Measurements from ENCODE around the gene NR5A2.

The NR5A2 gene

DNA sequence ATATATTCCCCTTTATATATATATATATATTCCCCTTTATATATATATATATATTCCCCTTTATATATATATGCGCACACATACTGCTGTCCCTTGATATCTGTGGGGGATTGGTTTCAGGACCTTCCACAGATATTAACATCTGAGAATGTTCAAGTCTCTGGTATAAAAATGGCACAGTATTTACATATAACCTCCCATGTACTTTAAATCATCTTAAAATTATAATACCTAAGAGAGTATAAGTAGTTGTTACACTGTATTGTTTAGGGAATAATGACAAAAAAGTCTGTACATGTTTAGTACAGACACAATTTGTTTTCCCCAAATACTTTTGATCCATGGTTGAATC is 45.8 kb downstream of the NR5A2 start:
- H3K27ac ChIP-seq = no peak overlapping the region
- TF ChIP-seq, protein P1, sequence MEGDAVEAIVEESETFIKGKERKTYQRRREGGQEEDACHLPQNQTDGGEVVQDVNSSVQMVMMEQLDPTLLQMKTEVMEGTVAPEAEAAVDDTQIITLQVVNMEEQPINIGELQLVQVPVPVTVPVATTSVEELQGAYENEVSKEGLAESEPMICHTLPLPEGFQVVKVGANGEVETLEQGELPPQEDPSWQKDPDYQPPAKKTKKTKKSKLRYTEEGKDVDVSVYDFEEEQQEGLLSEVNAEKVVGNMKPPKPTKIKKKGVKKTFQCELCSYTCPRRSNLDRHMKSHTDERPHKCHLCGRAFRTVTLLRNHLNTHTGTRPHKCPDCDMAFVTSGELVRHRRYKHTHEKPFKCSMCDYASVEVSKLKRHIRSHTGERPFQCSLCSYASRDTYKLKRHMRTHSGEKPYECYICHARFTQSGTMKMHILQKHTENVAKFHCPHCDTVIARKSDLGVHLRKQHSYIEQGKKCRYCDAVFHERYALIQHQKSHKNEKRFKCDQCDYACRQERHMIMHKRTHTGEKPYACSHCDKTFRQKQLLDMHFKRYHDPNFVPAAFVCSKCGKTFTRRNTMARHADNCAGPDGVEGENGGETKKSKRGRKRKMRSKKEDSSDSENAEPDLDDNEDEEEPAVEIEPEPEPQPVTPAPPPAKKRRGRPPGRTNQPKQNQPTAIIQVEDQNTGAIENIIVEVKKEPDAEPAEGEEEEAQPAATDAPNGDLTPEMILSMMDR (conservative IDR thresholded peaks at IDR 0.05) = no peak

GRCh38 chr1:200075522-200075921 is 48.0 kb downstream of the NR5A2 start:
- TF ChIP-seq, protein P1 (conservative IDR thresholded peaks at IDR 0.05) = no peak
- no peak overlapping the region for H3K27ac ChIP-seq

GRCh38 chr1:200075938-200076546 is 48.5 kb downstream of the NR5A2 start:
- TF ChIP-seq, protein P1 (conservative IDR thresholded peaks at IDR 0.05) = no peak
- no peak overlapping the region for H3K27ac ChIP-seq

GRCh38 chr1:200079232-200079940 is 51.9 kb downstream of the NR5A2 start:
- H3K27ac ChIP-seq = peak overlapping the region; percentile 39
- TF ChIP-seq, protein P1 (conservative IDR thresholded peaks at IDR 0.05) = no peak

DNA sequence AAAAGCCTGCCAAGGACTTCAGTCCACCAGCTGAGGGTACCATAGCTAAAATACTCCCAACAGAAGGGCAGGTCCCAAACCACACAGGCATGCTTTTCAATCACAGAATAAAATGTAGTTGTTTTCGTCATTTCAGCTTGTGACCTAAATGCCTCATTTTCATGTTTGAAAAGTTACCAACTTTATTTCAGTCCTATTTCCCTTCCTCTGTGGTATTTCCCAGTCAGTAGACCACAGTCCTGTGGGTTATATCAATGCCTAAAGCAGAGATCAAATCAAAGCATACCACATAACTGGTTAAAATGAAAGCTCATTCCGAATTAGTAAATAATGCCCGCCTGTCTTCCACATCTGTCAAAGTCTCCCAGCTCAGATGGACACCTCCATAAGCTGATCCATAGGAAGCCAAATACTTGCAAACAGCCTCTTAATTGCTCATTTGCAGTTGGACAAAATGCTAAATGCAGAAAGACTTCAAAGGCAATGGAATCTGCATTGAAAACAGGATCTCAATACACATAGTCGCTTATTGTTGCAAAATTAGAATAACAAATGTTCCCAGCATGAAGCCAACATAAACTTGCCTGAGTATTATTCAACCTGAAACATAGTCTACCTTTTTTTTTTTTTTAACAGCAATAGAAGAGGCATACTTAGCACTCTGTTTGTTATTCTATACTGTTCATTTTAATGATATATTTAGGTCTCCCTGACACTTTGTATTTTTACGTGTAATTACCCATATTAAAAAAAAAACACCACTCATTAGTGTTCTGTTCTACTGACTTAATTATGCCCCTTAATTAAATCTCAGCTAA is 53.9 kb downstream of the NR5A2 start:
- TF ChIP-seq, protein P1 (conservative IDR thresholded peaks at IDR 0.05) = no peak
- H3K27ac ChIP-seq = peak overlapping the region; percentile 39

DNA sequence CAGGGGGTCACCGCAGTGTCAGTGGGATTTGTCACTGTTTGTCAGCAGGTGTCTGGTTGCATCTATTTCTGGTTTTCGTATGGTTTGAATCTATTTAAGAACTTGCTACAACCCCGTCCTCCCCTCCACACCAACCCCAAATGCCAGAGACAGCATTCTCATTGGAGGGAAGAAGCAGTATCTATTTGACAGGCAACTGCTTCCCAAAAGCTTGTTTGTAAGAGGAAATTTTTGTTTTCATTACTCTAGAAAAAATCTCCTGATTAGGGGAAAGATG is 54.4 kb downstream of the NR5A2 start:
- TF ChIP-seq, protein P1 (conservative IDR thresholded peaks at IDR 0.05) = no peak
- H3K27ac ChIP-seq = peak overlapping the region; percentile 39; the same call in 1 of the 2 replicates

- TF ChIP-seq, protein P1 (conservative IDR thresholded peaks at IDR 0.05) = no peak
- no peak overlapping the region for H3K27ac ChIP-seq
These were observed 54.8 kb downstream of the NR5A2 start for GRCh38 chr1:200082329-200082728.
